ENCODE data around the gene MKRN2OS. TPM values are rescaled to one million over a fixed set of nuclear protein-coding genes. Genes with fewer than 3 reads are reported as not detected.

The MKRN2OS gene
- polyA plus RNA-seq, 3 donors, result 1.1 to 2.8 (median 1.4) TPM

DNA sequence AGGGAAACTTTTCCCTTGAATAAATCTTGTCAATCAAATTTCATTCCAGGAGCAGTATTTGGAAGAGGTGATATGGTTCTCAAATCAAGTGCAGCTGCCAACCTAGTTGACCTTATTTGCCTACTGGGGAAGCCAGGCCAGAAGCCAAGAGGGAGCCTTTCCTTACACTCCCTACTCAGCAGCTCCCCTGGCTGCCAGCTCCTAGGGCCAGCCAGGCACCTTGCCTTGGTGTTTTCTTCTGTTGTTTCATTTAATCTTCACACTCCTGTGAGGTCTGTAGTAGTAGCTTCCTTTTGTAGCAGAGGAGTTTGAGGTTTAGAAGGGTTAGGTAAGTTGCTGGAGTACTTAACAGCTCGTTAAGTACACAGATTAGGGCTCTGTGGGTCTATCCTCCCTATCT lies 22.6 kb downstream of the MKRN2OS start:
- DNase-seq (ENCODE audit: extremely low read depth in 1 of 11, low read depth in 9 of 11, low spot score in 4 of 11), result no peak

DNA sequence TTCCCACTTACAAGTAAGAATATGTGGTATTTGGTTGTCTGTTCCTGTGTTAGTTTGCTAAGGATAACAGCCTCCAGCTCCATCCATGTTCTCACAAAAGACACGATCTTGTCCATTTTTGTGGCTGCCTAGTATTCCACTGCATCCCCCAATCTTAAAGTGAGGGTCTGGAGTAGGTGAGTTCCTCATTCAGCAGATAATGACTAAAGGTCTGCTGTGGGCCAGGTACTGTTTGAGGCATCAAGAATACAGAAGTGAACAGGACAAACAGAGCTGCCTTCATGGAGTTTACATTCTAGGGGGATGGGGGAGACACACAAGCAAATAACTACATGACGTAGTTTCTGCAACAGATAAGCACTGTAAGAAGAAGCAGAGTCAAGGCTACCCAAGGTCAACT lies 24.3 kb downstream of the MKRN2OS start:
- DNase-seq (ENCODE audit: extremely low read depth in 1 of 11, low read depth in 9 of 11, low spot score in 4 of 11), result no peak

DNA sequence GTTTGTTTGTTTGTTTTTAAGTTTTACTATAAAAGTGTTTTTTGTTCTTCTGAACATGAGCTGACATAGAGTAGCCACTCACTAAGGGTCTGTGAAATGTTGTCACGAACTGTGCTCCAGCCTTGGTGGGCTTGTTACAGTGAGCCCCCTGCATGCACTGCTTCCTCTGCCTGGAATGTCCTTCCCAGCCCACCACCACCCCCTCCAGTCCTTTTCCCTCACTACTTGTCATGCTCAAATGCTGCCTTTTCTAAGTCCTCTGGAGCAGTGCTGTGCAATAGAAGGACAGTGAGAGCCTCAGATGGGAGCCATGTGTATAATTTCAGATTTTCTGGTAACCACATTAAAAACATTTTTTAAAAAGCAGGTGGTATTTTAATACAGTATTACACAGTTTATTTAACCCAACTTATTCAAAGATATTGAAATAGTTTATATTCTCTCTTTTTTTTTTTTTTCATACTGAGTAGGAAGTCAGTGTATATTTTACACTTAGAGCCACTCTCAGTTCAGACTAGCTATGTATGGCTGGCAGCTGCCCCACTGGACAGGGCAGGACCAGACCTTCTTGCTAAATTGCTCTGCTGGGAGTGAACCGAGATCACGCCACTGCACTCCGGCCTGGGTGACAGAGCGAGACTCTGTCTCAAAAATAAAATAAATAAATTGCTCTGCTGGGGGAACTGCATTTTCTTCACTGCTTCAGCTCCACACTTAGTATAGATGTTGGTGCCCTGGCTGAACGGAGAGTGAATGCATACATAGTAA lies 26.9 kb downstream of the MKRN2OS start:
- no peak for DNase-seq (ENCODE audit: extremely low read depth in 1 of 11, low read depth in 9 of 11, low spot score in 4 of 11)

DNA sequence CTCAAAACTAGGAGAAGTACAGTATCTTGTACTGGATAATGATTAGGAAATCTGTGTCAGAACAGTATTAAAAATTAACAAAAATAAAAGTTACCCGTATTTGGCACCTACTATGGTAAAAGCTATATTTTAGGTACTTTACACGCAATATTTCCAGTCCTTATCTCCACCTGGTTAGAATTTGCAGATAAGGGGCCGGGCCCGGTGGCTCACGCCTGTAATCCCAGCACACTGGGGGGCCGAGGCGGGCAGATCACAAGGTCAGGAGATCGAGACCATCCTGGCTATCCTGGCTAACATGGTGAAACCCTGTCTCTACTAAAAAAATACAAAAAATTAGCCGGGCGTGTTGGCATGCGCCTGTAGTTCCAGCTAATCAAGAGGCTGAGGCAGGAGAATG lies 28.4 kb downstream of the MKRN2OS start:
- no peak for DNase-seq (ENCODE audit: extremely low read depth in 1 of 11, low read depth in 9 of 11, low spot score in 4 of 11)

DNA sequence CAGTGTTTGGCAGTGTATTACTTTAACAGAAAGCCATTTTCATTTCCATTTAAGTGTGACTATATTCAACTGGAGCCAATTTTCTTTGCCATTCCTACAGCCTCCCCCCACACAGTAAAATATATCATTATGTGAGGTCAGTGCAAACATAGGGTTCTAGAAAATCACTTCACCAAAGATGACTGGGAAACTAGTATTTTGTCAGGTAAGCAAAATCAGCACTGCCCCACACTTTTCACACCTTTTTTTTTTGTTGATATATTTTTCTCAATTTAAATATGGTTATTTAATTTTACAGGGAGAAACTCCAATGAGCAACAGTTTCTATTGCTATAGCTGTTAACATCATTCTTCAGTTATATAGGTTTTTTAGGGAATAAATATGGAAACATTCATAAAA lies 29.7 kb downstream of the MKRN2OS start:
- no peak for DNase-seq (ENCODE audit: extremely low read depth in 1 of 11, low read depth in 9 of 11, low spot score in 4 of 11)

DNA sequence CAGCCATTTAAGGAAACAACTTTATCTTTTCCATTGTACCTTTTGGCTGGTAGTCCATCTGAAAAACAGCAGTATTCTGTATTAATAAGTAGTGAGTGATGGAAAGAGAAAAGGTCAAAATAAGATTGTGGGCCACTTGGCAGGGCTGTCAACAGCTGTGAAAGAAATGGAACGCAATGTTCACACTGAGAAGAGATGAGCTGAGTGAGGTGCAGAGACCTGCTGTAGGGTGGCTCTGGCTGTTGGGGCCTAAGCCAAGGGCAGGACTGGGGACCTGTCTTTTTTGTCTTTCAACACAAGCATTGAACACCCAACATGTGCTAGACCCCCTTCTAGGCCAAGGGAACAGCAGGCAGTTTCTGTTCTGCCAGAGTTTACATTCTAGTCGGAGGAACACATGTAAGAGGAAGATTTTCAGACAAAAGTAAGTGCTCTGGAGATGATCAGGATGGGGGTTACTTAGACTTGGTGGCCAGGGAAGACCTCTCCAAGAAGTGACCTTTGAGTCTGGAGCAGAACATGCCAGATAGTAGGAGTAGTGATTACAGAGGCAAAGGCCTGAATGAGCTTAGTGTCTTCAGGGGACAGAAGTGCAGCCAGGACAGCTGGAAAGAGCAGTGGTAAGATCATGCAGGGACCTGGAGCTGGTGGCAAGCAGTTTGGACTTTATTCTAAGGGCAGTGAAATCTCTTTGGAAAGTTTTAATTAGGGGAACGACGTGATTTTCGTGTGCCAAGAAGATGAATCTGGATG lies 31.4 kb downstream of the MKRN2OS start:
- no peak for DNase-seq (ENCODE audit: extremely low read depth in 1 of 11, low read depth in 9 of 11, low spot score in 4 of 11)

DNA sequence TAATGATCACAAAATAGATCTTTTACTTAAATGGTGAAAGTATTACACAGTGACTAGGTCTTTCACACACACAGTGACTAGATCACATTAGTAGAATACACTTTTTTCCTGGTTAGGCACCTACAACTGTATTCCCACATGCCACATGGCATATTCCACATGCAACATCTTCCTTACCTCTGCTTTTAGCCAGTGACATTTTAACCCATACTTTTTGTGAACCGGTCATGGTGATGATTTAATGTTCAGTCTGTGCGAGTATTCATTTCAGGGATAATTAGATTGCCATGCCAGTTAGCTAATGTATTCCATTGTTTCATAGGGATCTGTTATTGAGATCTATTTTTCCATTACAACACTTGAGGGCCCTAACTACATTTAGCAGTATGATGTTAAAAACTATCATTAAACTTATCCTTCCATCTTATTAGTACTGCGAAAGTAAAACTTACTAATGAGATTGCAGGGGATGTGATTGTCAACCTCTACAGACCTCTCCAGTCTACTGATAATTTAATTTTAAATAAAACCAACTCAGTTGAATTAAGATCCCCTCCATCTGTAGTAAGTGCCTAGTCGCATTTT lies 32.7 kb downstream of the MKRN2OS start:
- no peak for DNase-seq (ENCODE audit: extremely low read depth in 1 of 11, low read depth in 9 of 11, low spot score in 4 of 11)

DNA sequence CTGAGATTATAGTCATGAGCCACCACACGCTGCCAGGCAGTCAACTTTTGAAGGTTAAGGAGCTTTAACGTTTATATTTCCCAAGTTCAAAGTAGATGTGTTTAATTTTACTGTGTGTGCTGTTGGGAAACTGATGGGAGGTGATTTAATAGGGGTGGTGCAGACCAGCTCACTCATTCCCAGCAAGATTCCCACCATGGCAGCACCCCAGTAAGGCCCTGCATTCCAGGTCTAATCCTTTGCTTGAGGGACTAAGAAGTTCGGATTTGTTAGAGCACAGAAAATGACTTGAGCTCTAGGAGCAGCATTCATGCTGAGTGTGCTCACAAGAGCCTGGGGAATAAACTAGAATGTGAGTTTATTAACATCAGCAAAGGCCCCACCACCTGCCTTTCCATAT lies 35.8 kb downstream of the MKRN2OS start:
- no peak for DNase-seq (ENCODE audit: extremely low read depth in 1 of 11, low read depth in 9 of 11, low spot score in 4 of 11)

DNA sequence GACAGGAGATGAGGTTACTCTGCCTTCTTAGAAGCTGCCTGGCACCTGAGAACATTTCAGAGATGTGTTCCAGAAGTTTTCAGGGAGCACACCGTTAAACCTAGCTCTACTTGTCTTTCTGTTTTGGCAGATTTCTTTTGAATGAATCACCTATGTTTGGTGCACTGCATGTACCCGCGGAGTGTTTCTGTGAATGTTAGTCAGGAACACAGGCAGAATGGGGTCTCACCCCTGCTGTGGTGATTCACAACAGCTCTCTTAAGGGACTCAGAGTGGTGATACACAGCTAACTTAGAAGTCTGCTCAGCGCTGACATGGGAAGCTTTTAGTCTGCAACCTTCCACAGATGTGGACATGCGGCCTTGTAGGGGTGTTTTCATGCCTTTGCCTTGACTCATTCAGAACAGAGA lies 37.0 kb downstream of the MKRN2OS start:
- no peak for DNase-seq (ENCODE audit: extremely low read depth in 1 of 11, low read depth in 9 of 11, low spot score in 4 of 11)

DNA sequence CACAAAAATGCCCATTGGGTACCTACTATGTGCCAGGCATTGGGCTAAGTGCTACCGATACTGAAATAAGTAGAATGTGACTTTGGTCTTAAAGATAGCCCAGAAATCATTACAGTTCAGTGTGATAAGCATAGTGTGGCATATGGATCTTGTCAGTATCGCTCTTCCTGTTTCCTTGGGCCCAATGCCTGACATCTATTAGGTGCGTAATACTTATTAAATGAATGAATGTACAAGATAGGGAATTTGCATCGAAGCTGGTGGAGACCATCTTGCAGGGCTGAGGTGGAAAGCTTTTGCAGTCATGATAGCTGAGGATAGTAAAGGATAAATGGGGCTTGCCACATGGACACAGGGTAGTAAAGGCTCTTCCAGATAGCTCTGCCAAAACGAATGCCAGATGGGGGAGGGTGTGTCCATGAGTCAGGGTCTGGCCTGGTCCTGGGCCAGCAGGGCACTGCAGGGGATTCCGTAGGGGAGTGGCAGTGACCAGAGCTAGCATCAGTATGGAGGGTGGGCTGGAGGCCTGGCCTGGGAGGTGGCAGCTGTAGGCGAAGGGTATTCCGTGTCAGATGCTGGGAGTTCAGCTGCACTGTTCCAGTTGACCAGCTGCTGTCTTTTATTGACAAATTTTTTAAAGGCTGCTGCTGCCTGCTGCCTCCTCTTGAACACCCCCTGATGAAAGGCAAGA lies 37.6 kb downstream of the MKRN2OS start:
- no peak for DNase-seq (ENCODE audit: extremely low read depth in 1 of 11, low read depth in 9 of 11, low spot score in 4 of 11)

DNA sequence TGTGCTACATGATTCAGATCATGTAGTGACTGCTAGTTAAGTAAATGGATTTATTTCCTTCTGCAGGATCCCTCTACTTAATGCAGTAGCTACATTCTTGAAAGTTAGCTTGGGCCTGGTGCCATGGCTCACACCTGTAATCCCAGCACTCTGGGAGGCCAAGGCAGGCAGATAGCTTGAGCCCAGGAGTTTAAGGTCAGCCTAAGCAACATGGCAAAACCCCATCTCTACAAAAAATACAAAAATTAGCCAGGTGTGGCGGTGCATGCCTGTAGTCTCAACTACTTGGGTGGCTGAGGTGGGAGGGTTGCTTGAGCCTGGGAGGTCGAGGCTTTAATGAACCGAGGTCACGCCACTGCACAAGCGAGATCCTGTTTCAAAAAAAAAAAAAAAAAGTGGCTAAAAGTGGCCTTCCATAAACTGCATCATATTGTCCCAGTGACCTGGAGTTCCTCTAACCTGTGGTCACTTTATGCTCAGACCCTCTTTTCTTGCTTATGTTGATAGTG lies 39.0 kb downstream of the MKRN2OS start:
- DNase-seq (ENCODE audit: extremely low read depth in 1 of 11, low read depth in 9 of 11, low spot score in 4 of 11), result no peak

DNA sequence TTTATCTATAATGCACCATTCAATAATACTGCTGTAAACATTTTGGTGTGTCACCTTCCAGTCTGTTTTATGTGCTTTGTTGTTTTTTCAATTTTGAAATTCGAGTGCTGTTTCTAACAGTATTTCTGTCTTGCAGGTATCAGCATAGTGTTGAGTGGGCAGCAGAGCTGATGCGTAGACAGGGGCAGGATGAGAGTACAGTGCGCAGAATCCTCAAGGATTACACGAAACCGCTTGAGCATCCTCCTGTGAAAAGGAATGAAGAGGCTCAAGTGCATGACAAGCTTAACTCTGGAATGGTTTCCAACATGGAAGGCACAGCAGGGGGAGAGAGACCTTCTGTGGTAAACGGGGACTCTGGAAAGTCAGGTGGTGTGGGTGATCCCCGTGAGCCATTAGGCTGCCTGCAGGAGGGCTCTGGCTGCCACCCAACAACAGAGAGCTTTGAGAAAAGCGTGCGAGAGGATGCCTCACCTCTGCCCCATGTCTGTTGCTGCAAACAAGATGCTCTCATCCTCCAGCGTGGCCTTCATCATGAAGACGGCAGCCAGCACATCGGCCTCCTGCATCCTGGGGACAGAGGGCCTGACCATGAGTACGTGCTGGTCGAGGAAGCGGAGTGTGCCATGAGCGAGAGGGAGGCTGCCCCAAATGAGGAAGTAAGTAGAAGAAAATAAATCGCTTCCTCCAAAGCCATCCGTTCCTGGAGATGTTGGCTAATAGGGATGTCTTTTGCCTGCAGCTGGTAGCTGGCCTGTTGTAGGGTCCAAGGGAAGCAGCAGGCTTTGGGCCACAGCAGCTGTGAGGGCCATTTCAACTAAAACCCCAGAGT lies 42.0 kb downstream of the MKRN2OS start:
- DNase-seq (ENCODE audit: extremely low read depth in 1 of 11, low read depth in 9 of 11, low spot score in 4 of 11), result no peak

DNA sequence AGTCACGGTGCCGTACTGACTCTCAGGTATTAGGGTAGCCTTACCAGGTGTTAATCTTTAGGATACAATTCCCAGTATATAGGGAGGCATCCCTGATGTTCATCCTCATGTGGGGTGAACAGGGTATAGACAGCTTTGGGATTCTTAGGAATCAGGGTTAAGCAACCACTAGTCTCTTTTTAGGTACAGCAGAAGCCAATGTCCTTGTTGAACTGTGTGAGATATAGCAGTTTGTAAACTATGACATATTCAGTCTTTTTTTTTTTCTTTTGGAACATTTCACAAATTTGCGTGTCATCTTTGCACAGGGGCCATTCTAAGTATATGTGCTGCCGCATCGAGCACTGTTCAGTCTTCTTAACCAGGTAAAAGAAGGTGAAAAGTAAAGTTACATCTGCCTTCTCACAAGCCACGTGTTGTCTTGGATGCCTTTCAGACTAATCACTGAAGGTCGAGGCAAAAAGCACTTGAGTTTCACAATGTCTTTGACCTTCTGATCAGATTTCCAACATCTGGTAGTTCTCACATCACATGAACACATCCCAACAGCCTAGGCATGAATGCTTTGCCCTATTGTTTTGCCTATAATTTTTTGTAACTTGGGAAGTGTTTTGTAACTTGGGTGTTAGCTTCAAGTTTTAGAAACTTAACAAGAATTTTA lies 43.8 kb downstream of the MKRN2OS start:
- DNase-seq (ENCODE audit: extremely low read depth in 1 of 11, low read depth in 9 of 11, low spot score in 4 of 11), result no peak

DNA sequence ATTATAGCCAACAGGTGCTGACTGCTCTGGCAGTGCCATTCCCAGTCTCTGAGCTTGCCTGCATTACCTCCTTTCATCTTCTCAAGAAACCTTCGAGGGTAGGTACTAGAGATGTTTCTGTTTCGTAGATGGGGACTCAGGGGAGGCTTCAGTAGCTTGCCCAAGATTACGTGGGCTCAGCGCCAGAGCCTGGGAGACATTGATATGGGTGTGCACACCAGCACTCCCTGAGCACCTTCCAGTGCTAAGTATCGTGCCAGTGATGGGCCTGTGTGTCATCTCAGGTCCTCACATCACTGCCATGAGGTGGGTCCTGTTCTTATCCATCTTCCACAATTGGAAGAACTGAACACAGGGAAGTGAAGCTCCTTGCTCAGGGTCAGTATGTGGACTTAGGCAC lies 45.8 kb downstream of the MKRN2OS start:
- DNase-seq (ENCODE audit: extremely low read depth in 1 of 11, low read depth in 9 of 11, low spot score in 4 of 11), result no peak

DNA sequence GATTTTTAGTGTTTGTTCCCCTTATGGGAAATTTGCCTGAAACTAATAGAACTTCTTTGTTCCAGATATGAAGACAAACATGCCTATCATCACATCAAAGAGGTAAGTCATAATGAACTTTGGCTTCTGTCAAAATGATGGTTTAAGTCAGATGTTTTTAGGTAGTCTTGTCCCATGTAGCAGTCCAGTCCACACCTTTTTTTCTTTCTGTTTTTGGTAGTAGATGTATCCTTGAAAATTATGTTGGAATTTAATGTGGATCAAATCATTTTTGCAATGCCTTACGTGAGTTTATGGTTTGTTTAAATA lies 48.9 kb downstream of the MKRN2OS start:
- no peak for DNase-seq (ENCODE audit: extremely low read depth in 1 of 11, low read depth in 9 of 11, low spot score in 4 of 11)

DNA sequence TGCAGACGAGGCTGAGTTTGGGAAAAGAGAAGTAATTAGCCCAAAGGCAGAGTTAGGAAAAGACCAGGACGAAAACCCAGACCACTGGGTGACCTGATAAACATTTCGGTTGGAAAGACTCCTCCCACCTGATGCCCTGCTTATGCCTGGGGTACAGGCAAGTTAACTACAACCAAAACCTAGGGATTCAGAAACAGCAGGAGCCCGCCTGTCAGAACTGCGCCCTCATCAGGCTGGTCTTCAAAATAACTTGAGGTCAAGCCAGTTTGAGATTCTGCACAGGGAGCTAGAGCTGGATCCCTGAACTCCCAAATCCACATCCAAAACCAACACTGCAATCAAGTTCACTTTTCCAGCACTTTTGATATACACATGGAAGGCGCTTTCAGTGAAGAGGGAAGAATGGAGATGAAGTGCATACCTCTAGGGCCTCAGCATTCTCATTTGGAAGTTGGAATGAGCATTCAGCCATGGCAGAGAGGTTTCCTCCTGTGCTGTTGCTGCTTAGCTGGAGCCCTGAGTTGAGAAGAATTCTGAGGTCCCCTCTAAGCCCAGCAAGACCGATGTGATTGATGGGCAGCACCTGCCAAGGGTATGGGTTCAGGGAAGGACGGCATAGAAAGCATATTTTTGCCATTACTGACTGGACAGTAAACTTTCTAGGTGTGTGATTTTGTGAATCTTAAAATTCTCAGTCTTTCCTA lies 49.4 kb downstream of the MKRN2OS start:
- DNase-seq (ENCODE audit: extremely low read depth in 1 of 11, low read depth in 9 of 11, low spot score in 4 of 11), result no peak

DNA sequence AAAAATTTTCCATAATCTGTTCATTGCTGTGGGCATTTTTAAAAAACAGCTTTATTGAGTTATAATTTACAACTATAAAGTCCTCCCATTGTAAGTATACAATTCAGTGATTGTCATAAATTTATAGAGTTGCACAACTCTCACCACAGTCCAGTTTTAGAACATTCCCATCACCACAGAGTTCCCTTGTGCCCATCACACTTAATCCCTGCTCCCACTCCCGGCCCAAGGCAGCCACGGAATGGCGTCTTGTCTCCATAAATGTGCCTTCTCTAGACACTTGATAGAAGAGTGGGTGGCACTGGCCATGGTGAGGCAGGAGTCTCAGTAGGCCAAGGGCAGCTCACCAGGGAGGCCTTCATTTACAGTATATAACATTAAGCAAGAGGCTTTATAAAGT lies 54.8 kb downstream of the MKRN2OS start:
- no peak for DNase-seq (ENCODE audit: extremely low read depth in 1 of 11, low read depth in 9 of 11, low spot score in 4 of 11)

DNA sequence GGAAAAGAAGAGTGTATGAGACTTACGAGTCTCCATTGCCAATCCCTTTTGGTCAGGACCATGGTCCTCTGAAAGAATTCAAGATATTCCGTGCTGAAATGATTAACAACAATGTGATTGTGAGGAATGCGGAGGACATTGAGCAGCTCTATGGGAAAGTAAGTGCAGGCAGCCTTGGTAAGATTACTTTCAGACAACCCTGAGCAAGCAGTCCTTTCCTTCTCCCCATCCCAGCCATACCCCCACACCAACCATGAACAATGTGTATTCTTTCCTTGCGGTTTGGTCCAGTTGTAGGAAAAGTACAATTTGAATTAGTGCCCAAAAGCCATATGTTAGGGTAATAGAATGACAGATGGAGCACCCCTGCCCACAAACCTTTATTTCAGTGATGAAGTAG lies 55.5 kb downstream of the MKRN2OS start:
- no peak for DNase-seq (ENCODE audit: extremely low read depth in 1 of 11, low read depth in 9 of 11, low spot score in 4 of 11)
